ENCODE results near the gene PCK1.

Gene PCK1

GRCh38 chr20:57577679-57578475 lies 17.0 kb downstream of the PCK1 start:
- DNase-seq (ENCODE audit: low read depth), result no peak

GRCh38 chr20:57578476-57579165 lies 17.7 kb downstream of the PCK1 start:
- no peak for DNase-seq (ENCODE audit: low read depth)

- no peak for DNase-seq (ENCODE audit: low read depth)
These were observed 18.5 kb downstream of the PCK1 start for GRCh38 chr20:57579331-57579897.

- DNase-seq (ENCODE audit: low read depth), result no peak
These were observed 19.1 kb downstream of the PCK1 start for GRCh38 chr20:57579898-57580447.

DNA sequence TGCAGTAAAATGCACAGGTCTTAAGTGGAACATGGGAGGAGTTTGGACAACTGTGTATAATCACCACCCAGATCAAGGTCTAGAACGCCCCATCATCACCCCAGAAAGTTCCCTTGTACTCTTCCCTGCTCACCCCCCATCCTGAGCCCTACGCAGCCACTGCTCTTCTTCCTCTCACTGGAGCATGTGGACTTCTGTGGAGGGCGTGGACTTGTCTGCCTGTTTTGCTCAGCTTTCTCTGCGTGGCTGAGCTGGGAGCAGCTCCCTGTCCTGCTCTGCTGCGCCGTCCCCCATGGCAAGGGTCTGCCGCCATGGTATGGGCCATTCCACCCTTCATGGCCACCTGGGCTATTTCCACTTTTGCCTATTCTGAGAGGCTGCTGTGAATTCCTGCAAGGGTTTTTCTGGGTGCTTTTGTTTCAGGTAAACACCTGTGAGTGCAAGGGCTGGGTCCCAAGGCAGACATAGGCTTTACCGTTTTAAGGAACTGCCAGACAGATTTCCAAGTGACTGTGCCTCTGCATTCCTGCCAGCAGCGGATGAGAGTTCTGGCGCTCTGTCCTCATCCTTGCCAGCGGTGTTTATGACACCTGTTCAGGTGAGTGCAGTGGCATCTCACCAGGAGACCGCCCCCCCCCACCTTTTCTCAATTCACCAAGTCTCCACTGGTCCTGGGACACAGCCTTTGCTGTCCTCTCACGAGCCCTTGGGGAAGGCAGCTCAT lies 19.7 kb downstream of the PCK1 start:
- DNase-seq (ENCODE audit: low read depth), result no peak

- DNase-seq (ENCODE audit: low read depth), result no peak
These were observed 20.5 kb downstream of the PCK1 start for GRCh38 chr20:57581202-57582028.

GRCh38 chr20:57582029-57582378 lies 21.1 kb downstream of the PCK1 start:
- DNase-seq (ENCODE audit: low read depth), result no peak

GRCh38 chr20:57582432-57583288 lies 21.8 kb downstream of the PCK1 start:
- DNase-seq (ENCODE audit: low read depth), result peak; percentile 55

- no peak for DNase-seq (ENCODE audit: low read depth)
These were observed 22.7 kb downstream of the PCK1 start for GRCh38 chr20:57583289-57584257.

GRCh38 chr20:57584768-57585461 lies 24.0 kb downstream of the PCK1 start:
- no peak for DNase-seq (ENCODE audit: low read depth)

GRCh38 chr20:57585466-57586213 lies 24.7 kb downstream of the PCK1 start:
- no peak for DNase-seq (ENCODE audit: low read depth)

DNA sequence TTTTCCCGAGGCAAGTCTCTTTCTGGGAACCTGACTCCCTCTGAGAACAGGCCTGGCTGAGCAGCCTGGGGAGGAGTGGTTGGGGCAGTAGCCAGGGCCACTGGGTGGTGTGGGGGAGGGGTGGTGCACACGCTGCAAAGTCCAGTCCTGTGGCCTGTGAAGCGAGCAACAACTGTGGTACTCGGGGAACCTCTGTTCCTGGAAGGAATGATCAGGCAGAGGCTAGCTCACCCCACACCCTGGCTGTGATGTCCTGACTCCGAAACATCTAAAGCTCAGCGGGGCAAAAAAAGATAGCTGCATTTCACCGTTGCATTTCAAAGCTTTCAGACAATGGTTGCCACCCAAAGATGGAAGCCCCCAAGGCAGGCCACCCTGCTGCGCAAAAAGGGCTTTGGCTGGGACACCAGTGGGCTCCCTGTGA lies 25.5 kb downstream of the PCK1 start:
- DNase-seq (ENCODE audit: low read depth), result no peak

DNA sequence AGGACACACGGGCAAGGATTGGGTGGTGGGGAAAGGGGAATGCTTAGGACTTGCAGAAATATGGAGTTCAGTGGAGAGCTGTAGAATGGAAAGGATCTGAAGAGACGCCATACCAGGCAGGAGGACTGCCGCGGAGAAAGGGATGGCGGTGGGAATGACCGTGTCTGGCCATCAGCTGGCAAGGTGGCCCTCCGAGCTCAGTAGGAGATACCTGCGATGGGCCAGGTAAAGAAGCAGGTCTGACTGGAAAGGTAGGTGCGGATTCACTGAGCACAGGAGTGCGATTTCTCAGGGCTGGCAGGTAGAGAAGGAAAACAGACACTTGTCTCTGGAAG lies 26.0 kb downstream of the PCK1 start:
- DNase-seq (ENCODE audit: low read depth), result no peak

DNA sequence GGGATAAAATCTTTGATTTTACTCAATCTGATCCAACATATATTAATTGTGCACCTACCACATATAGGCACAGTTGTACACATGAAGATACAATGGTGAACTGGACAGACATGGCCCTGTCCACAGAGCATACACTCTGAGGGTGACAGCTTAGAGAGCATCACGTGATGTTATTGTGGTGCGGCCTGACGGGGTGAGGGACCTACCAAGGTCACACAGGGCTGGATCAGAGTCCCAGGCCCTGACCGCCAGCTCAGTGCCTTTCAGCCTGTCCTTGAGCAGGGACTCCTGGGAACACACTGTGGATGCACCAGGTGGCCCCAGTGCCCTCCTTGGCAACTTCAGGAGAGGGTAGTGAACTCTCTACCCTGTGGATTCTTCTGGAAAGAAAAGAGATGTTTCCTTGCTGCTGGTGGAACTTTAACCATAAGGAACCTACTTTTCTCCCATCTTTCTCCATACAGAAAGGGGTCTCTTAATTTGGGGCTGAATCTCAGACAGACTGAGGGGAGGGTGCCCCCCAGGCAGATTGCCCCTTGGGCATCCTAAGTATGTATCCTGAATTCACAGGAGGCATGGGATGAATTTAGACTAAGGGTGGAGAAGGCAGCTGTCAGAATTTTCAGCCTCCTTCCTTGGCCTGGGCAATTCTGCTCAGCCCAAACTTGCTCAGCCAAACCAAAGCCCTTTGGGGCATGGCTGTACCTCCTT lies 26.5 kb downstream of the PCK1 start:
- DNase-seq (ENCODE audit: low read depth), result no peak

GRCh38 chr20:57587989-57588377 lies 27.1 kb downstream of the PCK1 start:
- no peak for DNase-seq (ENCODE audit: low read depth)

DNA sequence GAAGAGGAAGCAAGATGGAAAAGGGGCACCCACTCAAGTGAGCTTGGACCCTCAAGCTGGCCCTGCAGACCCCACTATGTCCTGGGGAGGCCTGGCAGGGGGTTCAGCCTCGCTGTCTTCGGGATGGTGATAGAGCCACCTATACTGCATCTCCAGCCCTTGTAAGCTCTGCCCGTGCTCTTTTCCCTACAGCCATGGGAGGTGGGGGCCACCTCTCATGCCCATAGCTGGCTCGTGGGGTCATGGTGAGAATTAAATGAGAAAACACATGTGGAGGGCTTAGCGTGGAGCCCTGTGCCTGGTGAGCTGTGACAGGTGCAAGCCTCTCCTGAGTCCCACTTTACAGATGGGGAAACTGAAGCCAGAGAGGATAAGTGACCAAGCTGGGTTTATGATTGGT lies 27.7 kb downstream of the PCK1 start:
- DNase-seq (ENCODE audit: low read depth), result no peak

- DNase-seq (ENCODE audit: low read depth), result no peak
These were observed 28.3 kb downstream of the PCK1 start for GRCh38 chr20:57589123-57589727.

Data from stromal cell of bone marrow (primary cell).